ENCODE measurements around the gene KCNK13.
A peak's percentile ranks its signal among the peaks of the same experiment; 100 is the strongest.
"Not testable (repeated sequence)": the region's sequence is repeated elsewhere in the genome, so short reads cannot be mapped to it uniquely, and the experiment has no call there.

The KCNK13 gene

DNA sequence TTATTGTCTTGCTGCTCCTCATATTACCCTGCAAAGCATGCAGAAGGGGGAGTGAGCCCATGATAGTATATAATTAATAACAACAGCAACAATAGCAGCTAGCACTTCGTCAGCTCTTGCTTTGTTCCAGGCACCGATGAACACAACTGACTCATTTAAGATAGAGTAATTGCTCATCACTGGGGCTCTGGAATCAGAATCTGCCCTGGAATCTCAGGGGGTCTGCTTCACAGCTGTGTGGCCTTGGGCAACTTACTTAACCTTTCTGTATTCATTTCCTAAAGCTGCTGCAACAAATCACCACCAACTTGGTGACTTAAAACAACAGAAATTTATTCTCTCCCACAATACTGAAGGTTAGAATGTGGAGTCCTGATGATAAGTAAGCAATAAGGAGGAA lies 139.6 kb downstream of the KCNK13 start:
- H3K27ac ChIP-seq: no peak overlapping the region
- H3K4me3 ChIP-seq (ENCODE audit: low read depth, low read length): no peak overlapping the region
- TF ChIP-seq, protein P1, sequence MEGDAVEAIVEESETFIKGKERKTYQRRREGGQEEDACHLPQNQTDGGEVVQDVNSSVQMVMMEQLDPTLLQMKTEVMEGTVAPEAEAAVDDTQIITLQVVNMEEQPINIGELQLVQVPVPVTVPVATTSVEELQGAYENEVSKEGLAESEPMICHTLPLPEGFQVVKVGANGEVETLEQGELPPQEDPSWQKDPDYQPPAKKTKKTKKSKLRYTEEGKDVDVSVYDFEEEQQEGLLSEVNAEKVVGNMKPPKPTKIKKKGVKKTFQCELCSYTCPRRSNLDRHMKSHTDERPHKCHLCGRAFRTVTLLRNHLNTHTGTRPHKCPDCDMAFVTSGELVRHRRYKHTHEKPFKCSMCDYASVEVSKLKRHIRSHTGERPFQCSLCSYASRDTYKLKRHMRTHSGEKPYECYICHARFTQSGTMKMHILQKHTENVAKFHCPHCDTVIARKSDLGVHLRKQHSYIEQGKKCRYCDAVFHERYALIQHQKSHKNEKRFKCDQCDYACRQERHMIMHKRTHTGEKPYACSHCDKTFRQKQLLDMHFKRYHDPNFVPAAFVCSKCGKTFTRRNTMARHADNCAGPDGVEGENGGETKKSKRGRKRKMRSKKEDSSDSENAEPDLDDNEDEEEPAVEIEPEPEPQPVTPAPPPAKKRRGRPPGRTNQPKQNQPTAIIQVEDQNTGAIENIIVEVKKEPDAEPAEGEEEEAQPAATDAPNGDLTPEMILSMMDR (IDR thresholded peaks at IDR 0.05; ENCODE audit: low read depth, low read length, missing control alignments): no peak
- peak; percentile 2 for DNase-seq
- H3K27me3 ChIP-seq (replicated peaks): no peaks in the 10 kb centered on the region
- H3K36me3 ChIP-seq (replicated peaks): no peaks in the 10 kb centered on the region
- in situ Hi-C loops (cut with HindIII; ENCODE audit: low pct_ligation_motif_present, low sequenced_read_pairs): no loop called here

- H3K4me3 ChIP-seq (ENCODE audit: low read depth, low read length): no peak overlapping the region
- H3K27ac ChIP-seq: no peak overlapping the region
- TF ChIP-seq, protein P1 (IDR thresholded peaks at IDR 0.05; ENCODE audit: low read depth, low read length, missing control alignments): no peak
- in situ Hi-C loops (cut with HindIII; ENCODE audit: low pct_ligation_motif_present, low sequenced_read_pairs): no loop called here
- no peaks in the 10 kb centered on the region for H3K36me3 ChIP-seq (replicated peaks)
- no peak for DNase-seq
- no peaks in the 10 kb centered on the region for H3K27me3 ChIP-seq (replicated peaks)
These were observed 142.7 kb downstream of the KCNK13 start for GRCh38 chr14:90204516-90204915.

GRCh38 chr14:90213099-90213748 lies 151.4 kb downstream of the KCNK13 start:
- H3K4me3 ChIP-seq (ENCODE audit: low read depth, low read length): no peak overlapping the region
- in situ Hi-C loops (cut with HindIII; ENCODE audit: low pct_ligation_motif_present, low sequenced_read_pairs): no loop called here
- no peak for DNase-seq
- TF ChIP-seq, protein P1 (IDR thresholded peaks at IDR 0.05; ENCODE audit: low read depth, low read length, missing control alignments): no peak
- no peak overlapping the region for H3K27ac ChIP-seq
- H3K36me3 ChIP-seq (replicated peaks): no peaks in the 10 kb centered on the region
- no peaks in the 10 kb centered on the region for H3K27me3 ChIP-seq (replicated peaks)

DNA sequence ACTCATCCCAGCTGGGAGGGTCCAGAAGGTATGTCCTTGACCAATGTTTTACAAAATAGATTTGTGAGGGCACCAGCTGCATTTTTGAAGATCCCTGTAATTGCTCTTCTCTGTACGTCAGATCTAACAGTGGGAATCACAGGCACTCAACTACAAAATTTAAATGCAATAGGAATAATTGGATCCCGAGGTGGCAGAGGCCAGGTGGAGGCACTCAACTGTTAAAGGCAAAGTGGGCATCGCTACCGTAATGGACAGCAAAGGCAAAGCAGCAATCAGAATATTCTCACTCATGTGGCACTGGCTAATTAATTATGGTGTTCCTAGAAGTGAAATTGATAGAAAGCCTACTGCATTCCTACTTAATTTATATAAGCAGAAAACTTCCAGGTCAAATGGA lies 166.7 kb downstream of the KCNK13 start:
- TF ChIP-seq, protein P1 (IDR thresholded peaks at IDR 0.05; ENCODE audit: low read depth, low read length, missing control alignments): no peak
- in situ Hi-C loops (cut with HindIII; ENCODE audit: low pct_ligation_motif_present, low sequenced_read_pairs): no loop called here
- no peak for DNase-seq
- no peak overlapping the region for H3K4me3 ChIP-seq (ENCODE audit: low read depth, low read length)
- no peaks in the 10 kb centered on the region for H3K36me3 ChIP-seq (replicated peaks)
- H3K27ac ChIP-seq: no peak overlapping the region
- no peaks in the 10 kb centered on the region for H3K27me3 ChIP-seq (replicated peaks)

DNA sequence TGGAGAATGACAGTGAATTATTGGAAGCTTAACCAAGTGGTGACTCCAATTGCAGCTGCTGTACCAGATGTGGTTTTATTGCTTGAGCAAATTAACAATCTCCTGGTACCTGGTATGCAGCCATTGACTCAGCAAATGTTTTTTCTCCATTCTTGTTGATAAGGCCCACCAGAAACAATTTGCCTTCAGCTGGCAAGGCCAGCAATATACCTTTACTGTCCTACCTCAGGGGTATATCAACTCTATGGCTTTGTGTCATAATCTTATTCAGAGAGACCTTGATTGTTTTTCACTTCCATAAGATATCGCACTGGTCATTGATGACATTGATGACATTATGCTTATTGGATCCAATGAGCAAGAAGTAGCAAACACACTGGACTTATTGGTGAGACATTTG lies 168.1 kb downstream of the KCNK13 start:
- DNase-seq; H3K27ac ChIP-seq; H3K36me3 ChIP-seq (replicated peaks); in situ Hi-C loops (cut with HindIII; ENCODE audit: low pct_ligation_motif_present, low sequenced_read_pairs); H3K27me3 ChIP-seq (replicated peaks); H3K4me3 ChIP-seq (ENCODE audit: low read depth, low read length): not testable (repeated sequence)
